T-helper 2 cell (primary cell): ENCODE measurements around the gene SHC3.

ENCODE experiments used
- DNase-seq, 5 experiments: peaks; one replicate each; pipeline versions ENCODE4 v3.0.0 to v3.0.0-alpha.2; 2012 to 2022

Gene SHC3

DNA sequence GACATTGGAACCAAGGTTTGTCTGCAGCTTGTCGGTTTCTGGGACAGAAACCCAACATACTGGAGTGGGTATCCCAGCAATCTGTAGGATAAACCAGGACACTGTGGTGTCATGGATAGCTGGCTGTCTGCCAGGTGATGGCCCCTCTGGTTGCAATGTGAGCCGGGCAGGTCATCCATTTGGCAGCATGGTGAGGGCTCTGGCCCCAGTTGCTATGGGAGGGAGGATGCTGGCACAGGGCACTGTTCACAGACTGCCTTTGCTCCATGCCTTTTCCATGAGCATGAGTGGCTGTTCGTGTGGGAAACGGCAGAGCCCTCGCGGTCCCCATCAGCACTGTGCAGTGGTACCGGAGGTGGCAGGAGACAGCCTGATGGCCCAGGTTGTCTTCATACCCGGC is 181.0 kb downstream of the SHC3 start:
- DNase-seq: no peak

DNA sequence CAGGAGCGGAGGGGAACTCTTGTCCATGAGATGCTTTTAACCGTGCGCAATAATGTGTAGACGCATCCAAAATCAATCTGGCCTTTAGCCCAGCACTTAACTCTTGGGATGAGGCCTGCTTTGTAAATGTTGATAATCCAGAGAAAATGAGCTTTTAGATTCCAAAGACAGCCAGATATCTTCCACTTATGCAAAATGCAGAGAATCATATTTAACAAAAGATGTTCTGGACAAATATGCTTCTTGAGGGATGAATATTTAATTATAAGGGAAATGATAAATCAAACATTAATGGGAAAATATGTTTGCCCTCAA is 181.7 kb downstream of the SHC3 start:
- DNase-seq: no peak

DNA sequence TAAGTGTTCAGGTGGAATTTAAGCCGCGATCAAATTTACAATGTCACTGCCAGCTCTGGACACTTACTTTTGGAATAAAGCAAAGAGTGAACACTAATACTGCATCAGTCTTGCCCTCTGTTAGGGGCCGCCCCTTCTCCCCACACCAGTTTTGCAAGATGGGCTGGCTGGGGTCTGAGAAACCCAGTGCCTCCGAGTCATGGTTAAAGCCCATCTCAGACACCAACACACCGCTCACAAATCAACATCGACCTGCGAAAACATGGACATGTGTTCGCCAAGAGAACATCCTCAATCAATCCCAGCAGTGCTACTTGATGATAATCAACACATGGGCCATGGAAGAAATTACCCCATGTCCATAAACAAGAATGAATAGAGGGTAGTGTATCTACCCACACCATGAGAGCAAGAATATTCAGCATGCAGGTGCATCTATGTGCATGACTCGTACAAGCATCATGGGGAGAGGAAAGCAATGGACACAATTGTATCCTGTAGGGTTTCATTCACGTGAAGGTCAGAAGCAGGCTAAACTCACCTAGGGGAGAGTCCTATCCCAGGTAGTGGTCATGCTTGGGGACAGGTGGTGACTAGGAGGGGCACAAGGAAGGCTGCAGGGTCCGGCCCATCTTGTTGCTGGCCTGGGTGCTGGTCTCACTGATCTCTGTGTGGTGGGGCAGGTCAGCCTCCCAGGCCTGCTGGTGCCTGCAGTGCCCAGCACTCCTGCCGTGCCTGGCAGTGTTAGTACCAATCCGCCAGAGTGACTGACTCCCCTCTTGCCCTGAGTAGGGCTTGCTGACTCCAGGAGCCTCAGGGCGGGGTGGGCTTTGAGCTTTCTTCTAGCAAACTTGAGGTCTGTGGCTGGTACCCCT is 182.3 kb downstream of the SHC3 start:
- DNase-seq: no peak

DNA sequence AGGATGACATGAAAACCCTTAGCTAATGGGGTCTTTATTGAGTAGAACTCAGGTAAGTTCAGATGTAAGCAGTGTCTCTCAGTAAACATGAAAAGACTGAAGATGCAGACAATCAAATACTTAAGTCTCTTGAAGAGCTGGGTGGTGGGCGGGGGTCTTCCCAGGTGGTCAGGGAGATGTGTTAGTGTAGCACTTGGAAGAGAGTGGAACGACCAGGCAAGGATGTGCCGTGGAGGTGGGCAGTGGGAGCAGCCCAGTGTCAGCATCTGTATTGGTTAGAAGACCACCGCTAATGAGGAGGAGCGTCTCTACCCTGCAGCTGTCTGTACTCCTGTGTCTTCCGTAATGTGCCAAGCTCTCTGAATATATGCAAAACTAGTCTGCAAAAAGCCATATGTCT is 183.0 kb downstream of the SHC3 start:
- no peak for DNase-seq

DNA sequence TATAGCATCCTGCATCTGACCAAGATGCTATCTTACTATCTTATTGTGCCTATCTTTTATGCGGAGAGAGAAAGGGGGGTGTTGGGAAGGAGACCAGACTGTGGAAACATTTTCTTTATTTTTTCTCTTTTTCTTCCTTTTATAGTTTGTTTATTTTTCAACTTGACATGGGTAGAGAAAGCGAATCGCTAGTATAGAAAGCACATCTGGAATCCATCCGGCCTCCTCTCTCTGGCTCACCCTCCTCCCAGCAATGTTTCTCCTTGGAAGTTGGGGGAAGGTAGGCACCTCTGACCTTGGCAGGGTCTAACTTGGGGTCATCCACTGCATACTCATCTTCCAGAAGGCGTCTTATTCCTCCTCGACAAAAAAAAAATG is 183.4 kb downstream of the SHC3 start:
- no peak for DNase-seq

DNA sequence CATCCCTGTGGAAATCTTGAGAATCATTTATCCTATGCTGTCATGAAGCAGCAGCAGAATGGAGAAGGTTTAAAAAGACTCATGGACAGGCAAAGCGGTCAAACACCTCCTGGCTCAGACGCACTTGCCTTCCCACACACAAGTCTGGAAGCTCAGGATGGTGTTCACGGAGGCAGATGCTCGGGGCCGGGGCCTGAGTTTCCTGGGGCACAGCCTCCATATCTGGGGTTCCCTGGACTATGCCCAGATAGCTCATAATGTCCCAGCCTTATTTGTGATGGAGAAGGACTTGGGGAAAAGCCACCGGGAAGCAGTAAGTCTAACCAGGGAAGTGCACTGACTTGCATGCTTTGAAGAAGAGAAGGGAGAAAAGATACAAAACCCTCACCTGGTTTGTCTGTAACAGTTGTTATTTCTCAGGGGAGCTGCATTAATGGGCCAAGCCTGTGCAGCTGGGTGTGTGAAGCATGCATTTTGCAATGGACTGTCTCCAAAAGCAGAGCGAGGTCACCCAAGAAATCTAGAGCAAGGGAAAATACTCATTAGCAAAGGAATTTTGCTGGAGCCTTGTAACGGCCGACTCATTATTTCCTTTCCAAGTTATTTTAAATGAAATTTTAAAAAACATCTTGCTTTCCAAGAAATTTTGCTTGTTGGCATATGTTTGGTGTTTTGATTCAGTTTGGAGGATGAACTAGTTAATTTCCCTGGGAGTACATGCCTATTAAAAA is 184.0 kb downstream of the SHC3 start:
- no peak for DNase-seq

DNA sequence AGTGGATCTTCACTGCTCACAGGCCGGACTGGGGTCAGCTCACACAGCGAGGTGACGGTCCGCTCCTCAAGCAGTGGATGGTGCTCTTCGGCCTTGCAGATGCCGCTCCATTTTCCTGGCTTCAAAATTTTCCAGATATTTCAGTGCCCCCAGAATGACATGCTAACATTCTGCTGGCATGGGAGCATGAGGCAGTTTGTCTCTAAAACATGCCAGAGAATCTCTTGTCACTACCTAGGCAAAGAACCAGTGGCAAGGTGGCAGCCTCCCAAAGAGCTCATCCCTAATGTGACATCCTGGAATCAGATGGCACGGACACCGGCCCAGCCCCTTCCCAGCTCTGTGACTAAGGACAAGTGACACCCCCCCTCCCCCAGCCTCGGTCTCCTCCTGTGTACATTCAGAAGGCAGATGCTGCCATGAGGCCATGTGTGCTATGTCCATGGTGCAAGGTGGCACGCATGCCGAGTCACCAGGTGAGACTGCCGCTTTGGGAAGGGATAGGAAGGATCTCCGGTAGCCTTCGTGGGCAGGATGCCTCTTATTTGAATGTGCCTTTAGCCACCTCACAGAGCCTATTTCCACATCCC is 184.7 kb downstream of the SHC3 start:
- DNase-seq: no peak

DNA sequence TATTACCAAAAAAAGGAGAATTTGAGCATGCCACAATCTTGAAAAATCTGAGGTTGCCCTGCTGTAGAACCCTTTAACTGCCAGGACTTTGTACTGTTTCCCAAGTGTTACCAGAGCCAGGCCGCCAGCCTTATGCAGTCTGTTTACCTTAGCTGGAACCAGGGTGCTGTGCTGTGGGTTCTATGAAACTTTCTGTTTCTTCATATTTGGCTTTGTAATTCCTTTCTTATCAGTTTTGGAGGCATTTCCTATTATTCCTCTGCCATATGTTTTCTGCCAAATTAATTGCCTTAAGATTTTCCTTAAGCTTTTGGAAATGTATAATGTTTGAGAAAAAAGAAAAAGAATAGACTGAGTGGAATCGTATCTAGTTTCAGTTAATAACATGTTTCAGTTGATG is 185.3 kb downstream of the SHC3 start:
- DNase-seq: no peak

DNA sequence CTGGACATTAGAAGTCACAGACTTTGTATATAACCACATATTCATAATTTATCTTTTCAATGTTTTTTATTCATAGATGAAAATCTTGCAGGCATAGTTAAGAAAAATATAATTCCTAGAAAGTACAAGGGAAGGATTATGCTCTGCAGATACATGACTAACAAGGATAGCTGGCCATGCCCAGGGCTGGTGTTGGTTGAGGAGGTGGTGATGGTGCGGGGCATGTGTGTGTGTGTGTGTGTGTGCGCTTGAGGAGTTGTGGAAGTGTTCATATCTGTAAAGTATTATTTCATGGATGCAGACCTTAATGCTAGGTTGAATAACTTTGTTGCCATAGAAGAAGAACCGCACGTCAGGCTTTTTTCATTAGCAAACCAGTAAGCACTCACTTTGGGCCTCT is 186.1 kb downstream of the SHC3 start:
- no peak for DNase-seq

DNA sequence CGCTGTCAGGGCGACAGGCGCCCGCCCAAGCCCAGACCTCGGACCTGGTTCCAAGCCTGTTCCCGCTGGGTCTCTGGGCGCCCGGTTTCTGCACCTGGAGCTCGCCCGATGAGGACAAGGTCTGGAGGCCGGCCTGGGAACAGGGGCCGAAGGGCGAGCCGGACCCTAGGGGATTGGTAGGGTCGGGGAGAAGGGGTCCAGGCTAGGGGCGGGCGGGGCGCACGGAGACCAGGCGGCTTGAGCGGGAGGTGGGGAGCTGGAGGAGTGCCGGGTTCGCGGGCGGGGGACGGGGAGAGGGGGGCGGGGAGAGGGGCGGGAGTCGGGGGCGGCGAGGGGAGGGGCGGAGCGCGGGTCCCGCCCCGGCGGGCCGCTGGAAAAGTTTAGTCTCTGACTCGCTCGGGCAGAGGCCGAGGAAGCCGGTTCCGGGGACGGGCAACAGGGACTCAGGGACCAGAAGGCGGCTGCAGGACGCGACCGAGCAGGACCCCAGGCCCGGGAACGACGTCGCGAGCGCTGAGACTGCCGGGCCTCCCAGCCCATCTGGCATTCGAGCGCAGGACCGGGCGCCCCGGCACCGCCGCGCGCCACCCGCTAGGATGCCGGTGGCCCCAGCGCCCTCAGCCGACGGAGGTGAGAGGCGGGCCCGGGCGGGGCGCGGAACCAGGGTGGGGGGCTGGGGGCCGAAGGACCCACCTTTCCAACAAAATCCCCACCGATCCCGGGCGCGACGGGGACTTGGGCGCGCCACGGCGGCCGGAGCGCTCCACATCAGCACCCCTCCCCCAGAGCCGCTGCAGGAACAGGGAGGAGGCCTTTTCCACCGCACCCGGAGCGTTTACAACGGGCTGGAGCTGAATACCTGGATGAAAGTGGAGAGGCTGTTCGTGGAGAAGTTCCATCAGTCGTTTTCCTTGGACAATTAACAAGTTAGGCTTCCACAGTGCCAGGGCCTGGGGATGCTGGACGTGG is 187.3 kb downstream of the SHC3 start, which contains the start of gene S1PR3:
TSS of gene S1PR3 (plus strand) at position 403 of the 969 bp plus-strand sequence. CDS start 9,733 bp downstream, outside the sequence.
- peak in 1 of 5 experiments; percentile 60 for DNase-seq

DNA sequence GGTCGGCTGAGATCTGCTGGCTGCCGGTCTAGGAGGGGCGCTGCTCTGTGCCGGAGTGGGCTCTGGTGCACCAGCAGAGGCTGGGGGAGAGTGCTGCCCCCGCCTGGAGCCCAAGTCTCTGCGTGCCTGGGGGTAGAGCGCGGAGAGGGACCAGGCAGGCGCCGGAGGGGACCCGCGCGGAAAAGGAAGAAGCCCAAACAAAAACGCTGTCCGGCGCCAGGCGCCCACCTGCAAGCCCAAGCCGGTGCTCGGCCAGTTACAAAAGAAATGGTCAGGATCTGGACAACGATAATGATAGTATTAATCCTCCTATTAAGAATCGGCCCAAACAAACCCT is 187.9 kb downstream of the SHC3 start:
- no peak for DNase-seq

DNA sequence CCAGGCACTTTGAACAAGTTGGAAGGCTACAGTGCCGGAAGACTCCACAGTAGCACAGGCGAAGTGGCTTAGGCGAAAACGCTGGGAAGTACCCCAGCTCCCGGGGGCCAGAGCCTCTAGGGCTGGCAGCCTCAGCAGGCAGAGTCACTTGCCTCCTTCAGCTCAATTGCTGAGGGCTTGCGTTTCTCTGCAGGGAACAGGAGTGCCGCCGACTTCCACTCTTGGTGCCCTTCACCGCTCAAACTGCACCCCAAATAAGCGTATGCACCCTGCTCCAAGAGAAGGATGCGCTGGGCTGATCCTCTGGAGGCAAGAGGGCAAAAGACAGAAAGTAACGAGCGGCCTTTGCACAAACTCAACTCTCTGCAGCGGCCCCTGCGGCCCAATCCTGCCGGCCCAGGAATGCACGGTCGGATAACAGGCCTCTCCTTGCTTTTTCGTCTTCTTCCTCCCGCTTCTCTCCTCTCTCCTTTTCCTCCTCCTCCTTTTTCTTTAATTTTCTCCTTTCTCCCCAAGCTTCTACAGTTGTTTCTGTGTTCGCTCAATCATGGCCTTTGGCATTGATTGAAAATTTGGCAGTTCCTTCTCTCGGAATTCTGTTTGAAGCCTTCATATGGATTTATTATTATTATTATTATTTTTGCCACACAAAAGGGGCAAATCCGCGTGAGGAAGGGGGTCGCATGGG is 188.4 kb downstream of the SHC3 start:
- no peak for DNase-seq

DNA sequence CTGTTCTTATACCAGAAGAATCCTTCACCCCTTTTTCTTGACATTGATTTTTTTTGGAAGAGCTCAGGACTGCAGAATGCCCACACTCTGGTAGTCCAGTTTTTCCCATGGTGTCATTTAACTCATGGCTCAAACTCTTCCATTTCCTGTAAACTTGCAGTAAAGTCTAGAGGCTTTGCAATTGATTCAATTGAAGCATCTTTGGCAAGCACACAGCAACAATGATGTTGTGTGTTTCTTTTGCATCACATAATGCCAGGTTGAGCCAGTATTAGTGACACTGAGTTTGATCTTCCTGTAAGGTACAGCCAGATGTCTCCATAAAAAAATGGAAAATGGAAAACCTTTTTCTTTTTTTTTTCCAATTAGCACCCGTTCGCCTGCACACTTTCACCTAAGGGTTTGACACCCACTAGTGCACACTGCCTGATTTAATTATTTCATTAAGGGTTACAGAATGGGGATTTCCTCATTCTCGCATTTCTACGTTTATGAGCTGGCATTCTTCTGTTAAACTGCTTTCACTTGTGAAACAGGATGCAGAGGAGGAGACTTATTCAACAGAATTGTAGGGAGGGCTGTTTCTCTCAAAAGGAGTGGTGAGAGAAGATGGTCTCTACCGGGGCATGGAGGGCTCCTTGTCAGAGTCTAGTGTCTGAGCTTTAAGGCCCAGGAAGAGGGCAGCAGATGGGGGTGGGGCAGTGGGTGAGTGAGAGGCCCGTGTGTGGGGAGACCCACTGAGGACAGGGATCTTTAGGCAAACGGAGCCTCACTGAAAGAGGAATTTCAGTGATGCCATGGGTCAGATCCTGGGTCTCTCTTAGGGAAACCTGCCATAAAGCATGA is 189.6 kb downstream of the SHC3 start:
- DNase-seq: peak in 1 of 5 experiments; percentile 90

DNA sequence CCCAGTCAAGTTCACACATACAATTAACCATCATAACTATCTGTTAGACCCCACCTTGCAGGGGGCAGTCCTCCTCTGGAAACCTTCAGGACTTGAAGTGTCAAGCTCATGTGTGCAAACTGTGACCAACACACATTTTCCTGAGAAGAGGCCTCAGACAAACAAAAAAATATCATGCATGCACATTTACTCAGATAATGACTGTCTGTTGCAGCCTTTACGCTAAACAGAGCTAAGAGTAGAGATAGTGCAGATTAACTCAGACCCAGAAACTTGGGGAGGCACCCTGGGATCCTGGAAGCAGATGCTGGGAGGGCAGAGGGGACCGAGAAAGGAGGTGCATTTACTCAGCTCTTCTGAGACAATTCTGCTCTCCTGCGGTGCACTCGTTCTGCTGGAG is 191.0 kb downstream of the SHC3 start:
- peak in 1 of 5 experiments; percentile 69 for DNase-seq

DNA sequence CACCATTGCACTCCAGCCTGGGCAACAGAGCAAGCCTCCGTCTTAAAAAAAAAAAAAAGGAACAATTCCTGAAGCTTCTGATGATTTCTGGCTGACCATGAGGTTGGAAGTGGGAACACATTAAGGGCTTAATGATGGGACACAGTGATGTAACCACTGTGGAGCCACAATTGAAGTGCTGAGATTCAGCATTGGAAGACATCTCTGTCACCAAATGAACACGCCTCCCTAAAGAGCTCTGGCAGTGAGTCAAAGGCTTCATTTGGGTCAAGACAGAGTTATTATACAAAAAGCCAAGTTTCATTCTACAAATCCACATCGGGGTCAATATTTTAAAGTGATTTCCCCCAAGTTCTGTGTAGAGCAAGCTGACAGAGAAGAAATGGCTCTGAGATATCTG is 191.8 kb downstream of the SHC3 start:
- DNase-seq: no peak

DNA sequence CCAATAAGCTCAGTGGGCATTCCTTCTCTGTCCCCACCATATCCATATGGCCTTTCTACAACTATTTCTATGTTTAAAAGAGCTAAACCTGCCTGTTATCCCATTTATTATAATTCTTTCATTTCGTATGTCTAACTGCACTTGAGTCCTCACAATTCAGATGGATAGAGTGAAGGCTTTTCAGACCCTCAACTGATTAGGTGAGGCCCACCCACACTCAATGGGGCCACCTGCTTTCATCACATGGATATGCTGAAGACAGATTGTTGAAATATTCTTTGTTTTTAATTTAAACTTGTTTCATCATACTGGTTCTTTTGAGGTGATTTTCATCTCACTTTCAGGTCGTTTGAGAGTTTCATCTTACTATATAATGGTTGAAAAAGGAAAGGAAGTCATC is 193.0 kb downstream of the SHC3 start:
- no peak for DNase-seq

DNA sequence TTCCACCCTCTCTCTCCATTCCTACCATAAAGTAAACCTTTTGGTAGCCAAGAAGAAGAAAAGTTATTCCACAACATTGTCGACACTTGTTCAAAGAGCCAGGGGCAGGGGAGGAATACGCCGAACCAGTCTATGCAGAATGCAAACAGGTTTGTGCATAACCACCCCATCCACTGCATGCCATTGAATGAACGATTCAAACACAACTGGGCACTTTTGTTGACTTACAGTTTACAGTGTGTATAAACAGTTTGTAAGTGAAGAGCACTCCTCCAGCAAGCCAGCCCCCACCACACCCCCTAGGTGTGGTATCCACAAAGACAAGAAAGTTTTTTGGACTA is 194.1 kb downstream of the SHC3 start:
- DNase-seq: no peak

DNA sequence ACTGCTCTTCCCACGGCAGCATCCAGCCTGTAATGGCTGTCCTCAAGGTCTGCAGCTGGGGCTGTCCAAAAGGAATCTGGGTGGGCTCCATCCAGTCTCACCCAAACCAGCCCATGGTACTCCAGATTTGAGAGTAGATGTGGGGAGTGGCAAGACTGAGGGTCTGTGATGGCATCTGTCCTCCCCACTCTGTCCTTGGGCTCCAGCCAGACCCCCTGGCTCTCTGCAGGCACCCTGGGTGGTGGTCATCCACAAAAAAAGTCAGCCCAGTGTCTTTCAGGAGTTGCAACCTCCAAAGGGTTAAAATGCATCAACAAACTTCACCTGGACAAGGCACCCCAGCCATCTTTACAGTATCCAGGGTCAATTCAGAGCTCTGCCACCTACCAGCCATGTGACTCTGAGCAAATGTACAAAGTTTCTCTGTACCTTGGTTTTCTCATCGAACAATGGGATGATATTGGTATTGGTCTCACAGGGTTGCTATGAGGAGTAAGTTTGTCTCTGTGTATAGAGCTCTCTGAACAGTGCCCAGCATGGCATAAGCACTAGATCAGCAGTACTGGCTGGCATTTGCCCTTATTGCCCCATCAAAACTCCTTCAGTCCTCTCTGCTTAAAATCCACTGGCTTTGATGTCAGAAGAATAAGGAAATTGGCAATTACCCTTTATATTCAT is 194.6 kb downstream of the SHC3 start:
- DNase-seq: no peak

DNA sequence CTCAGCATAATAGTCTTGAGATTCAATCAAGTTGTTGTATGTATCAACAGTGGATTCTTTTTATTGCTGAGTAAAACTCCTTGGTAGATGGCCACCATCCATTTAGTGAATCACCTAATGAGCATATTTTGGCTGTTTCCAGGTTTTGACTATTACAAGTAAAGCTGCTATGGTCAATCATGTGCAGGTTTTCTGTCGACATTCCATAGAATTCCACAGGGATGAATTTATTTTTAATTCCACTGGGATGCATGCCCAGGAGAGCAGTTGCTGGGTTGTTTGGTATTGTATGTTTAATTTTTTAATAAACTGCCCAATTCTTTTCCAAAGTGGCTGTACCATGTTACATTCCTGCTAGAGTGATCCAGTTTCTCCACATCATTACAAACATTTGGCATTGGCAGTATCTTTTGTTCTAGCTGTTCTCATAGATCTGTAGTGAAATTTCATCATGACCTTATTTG is 197.8 kb downstream of the SHC3 start:
- no peak for DNase-seq

DNA sequence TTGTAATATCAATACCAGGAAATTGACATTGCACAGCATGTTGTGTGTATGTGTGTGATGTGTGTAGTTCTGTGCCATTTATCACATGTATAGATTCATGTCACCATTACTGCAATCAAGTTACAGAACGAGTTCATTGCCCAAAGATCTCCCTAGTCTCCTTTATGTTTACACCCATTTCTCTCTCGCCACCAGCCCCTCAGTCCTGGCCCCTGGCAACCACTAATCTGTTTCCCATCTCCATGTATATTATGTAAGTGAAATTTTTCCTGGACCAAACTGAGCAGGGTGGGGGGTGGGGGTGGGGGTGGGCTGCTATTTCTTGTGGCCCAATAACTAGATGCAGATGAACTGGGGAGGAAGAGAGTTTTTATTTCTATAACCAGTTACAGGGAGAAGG is 198.8 kb downstream of the SHC3 start:
- no peak for DNase-seq

DNA sequence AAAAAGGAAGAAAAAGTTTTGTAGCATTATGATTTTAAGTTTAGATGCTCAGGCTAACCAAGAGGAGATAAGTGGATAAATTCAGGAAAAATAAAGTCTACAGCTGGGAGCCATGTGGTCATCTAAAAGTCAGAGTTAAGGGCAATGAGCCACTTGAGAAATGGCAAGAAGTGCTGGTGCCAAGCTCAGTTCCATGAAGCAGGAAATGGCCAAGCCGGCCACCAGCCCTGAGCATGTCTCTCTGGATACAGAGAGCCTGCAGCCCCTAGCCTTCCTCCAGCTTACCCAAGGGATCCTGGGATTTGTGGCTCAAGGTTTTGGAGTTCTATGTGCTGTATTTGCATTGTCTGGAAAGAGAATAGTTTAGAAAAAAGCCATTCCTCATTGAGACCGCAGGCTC is 199.6 kb downstream of the SHC3 start:
- DNase-seq: no peak
